ENCODE data around the gene CFAP45.

Gene CFAP45

GRCh38 chr1:159921700-159922504 lies 21.9 kb upstream of the CFAP45 start:
- Histone ChIP-seq H2BK5ac (ENCODE audit: low read length) (no peak overlapping the region), H3K23ac (ENCODE audit: low read depth, low read length, poor library complexity) (peak overlapping the region; percentile 50), H3K9ac (ENCODE audit: low read depth, low read length, poor library complexity) (no peak overlapping the region), H4K8ac (ENCODE audit: low read depth, low read length) (no peak overlapping the region), H4K91ac (ENCODE audit: low read depth, low read length, poor library complexity) (no peak overlapping the region), H2AFZ (ENCODE audit: low read length) (no peak overlapping the region), H3K4me3 (ENCODE audit: low read length in 2 of 2) (no peak overlapping the region), H3K27ac (replicated peaks; ENCODE audit: low read length) (no peak overlapping the region), H3K4ac (ENCODE audit: low read length) (no peak overlapping the region), H3K27me3 (ENCODE audit: control insufficient read depth in 3 of 3, insufficient read depth in 3 of 3, low read depth in 1 of 3, low read length in 3 of 3) (peaks cover 0 to 13% (median 3%) of the 10 kb centered on the region in 3 experiments), H3K9me3 (replicated peaks in 1 of 2; ENCODE audit: control insufficient read depth in 2 of 2, insufficient read depth in 1 of 2, low read depth in 1 of 2, low read length in 2 of 2) (no peaks in the 10 kb centered on the region), H2BK120ac (ENCODE audit: low read depth, low read length) (no peak overlapping the region), H3K79me1 (ENCODE audit: low read depth, low read length) (peaks cover 3% of the 10 kb centered on the region), H2AK5ac (ENCODE audit: low read depth, low read length) (peak overlapping the region; percentile 92), H3K4me2 (ENCODE audit: insufficient read depth, low read length, poor library complexity, severe bottlenecking) (no peak overlapping the region), H2BK12ac (ENCODE audit: low read length) (no peak overlapping the region), H2BK15ac (ENCODE audit: low read length) (peak overlapping the region; percentile 2), H3K36me3 (replicated peaks in 1 of 2; ENCODE audit: control insufficient read depth in 2 of 2, insufficient read depth in 2 of 2, low read length in 2 of 2) (peaks cover 0 to under 1% of the 10 kb centered on the region in 2 donors), H3K14ac (ENCODE audit: low read length) (peak overlapping the region; percentile 75), H3K4me1 (ENCODE audit: control insufficient read depth in 2 of 2, insufficient read depth in 1 of 2, low read depth in 1 of 2, low read length in 2 of 2) (peaks cover 20 to 26% of the 10 kb centered on the region in 2 donors), H3K18ac (ENCODE audit: low read length) (no peak overlapping the region)
- no peak for DNase-seq (ENCODE audit: low spot score)
- WGBS, 2 donors (ENCODE audit: extremely low coverage in 2 of 2, insufficient read length in 2 of 2, insufficient replicate concordance in 1 of 2) = no CpG with 5 or more reads among the region's 18 CpGs

GRCh38 chr1:159921251-159921650 lies 21.3 kb upstream of the CFAP45 start:
- Histone ChIP-seq H4K91ac (ENCODE audit: low read depth, low read length, poor library complexity) (no peak overlapping the region), H3K9ac (ENCODE audit: low read depth, low read length, poor library complexity) (no peak overlapping the region), H4K8ac (ENCODE audit: low read depth, low read length) (no peak overlapping the region), H3K79me1 (ENCODE audit: low read depth, low read length) (peaks cover 3% of the 10 kb centered on the region), H2BK120ac (ENCODE audit: low read depth, low read length) (no peak overlapping the region), H3K4me2 (ENCODE audit: insufficient read depth, low read length, poor library complexity, severe bottlenecking) (no peak overlapping the region), H3K27me3 (ENCODE audit: control insufficient read depth in 3 of 3, insufficient read depth in 3 of 3, low read depth in 1 of 3, low read length in 3 of 3) (peaks cover 0 to 13% (median 3%) of the 10 kb centered on the region in 3 experiments), H3K4me1 (ENCODE audit: control insufficient read depth in 2 of 2, insufficient read depth in 1 of 2, low read depth in 1 of 2, low read length in 2 of 2) (peaks cover 25 to 32% of the 10 kb centered on the region in 2 donors), H3K14ac (ENCODE audit: low read length) (no peak overlapping the region), H2AFZ (ENCODE audit: low read length) (no peak overlapping the region), H3K36me3 (replicated peaks in 1 of 2; ENCODE audit: control insufficient read depth in 2 of 2, insufficient read depth in 2 of 2, low read length in 2 of 2) (no peaks in the 10 kb centered on the region), H3K4ac (ENCODE audit: low read length) (no peak overlapping the region), H2BK12ac (ENCODE audit: low read length) (no peak overlapping the region), H3K9me3 (replicated peaks in 1 of 2; ENCODE audit: control insufficient read depth in 2 of 2, insufficient read depth in 1 of 2, low read depth in 1 of 2, low read length in 2 of 2) (no peaks in the 10 kb centered on the region), H3K23ac (ENCODE audit: low read depth, low read length, poor library complexity) (no peak overlapping the region), H3K18ac (ENCODE audit: low read length) (no peak overlapping the region), H2AK5ac (ENCODE audit: low read depth, low read length) (no peak overlapping the region), H3K27ac (replicated peaks; ENCODE audit: low read length) (no peak overlapping the region), H2BK5ac (ENCODE audit: low read length) (no peak overlapping the region), H3K4me3 (ENCODE audit: low read length in 2 of 2) (no peak overlapping the region), H2BK15ac (ENCODE audit: low read length) (no peak overlapping the region)
- DNase-seq (ENCODE audit: low spot score) = no peak
- WGBS, 2 donors (ENCODE audit: extremely low coverage in 2 of 2, insufficient read length in 2 of 2, insufficient replicate concordance in 1 of 2) = no CpG with 5 or more reads among the region's 1 CpG

GRCh38 chr1:159920651-159921050 lies 20.7 kb upstream of the CFAP45 start:
- Histone ChIP-seq H2AFZ (ENCODE audit: low read length) (no peak overlapping the region), H3K79me1 (ENCODE audit: low read depth, low read length) (peaks cover 3% of the 10 kb centered on the region), H3K23ac (ENCODE audit: low read depth, low read length, poor library complexity) (no peak overlapping the region), H2BK15ac (ENCODE audit: low read length) (no peak overlapping the region), H3K27me3 (ENCODE audit: control insufficient read depth in 3 of 3, insufficient read depth in 3 of 3, low read depth in 1 of 3, low read length in 3 of 3) (peaks cover 2 to 13% (median 3%) of the 10 kb centered on the region in 3 experiments), H2AK5ac (ENCODE audit: low read depth, low read length) (no peak overlapping the region), H3K9me3 (replicated peaks in 1 of 2; ENCODE audit: control insufficient read depth in 2 of 2, insufficient read depth in 1 of 2, low read depth in 1 of 2, low read length in 2 of 2) (no peaks in the 10 kb centered on the region), H3K4me2 (ENCODE audit: insufficient read depth, low read length, poor library complexity, severe bottlenecking) (no peak overlapping the region), H3K4me3 (ENCODE audit: low read length in 2 of 2) (no peak overlapping the region), H3K36me3 (replicated peaks in 1 of 2; ENCODE audit: control insufficient read depth in 2 of 2, insufficient read depth in 2 of 2, low read length in 2 of 2) (no peaks in the 10 kb centered on the region), H3K9ac (ENCODE audit: low read depth, low read length, poor library complexity) (no peak overlapping the region), H3K18ac (ENCODE audit: low read length) (no peak overlapping the region), H4K8ac (ENCODE audit: low read depth, low read length) (no peak overlapping the region), H3K27ac (replicated peaks; ENCODE audit: low read length) (no peak overlapping the region), H4K91ac (ENCODE audit: low read depth, low read length, poor library complexity) (no peak overlapping the region), H3K14ac (ENCODE audit: low read length) (no peak overlapping the region), H3K4me1 (ENCODE audit: control insufficient read depth in 2 of 2, insufficient read depth in 1 of 2, low read depth in 1 of 2, low read length in 2 of 2) (peaks cover 24 to 34% of the 10 kb centered on the region in 2 donors), H2BK120ac (ENCODE audit: low read depth, low read length) (no peak overlapping the region), H3K4ac (ENCODE audit: low read length) (no peak overlapping the region), H2BK12ac (ENCODE audit: low read length) (no peak overlapping the region), H2BK5ac (ENCODE audit: low read length) (no peak overlapping the region)
- no CpG with 5 or more reads among the region's 1 CpG for WGBS, 2 donors (ENCODE audit: extremely low coverage in 2 of 2, insufficient read length in 2 of 2, insufficient replicate concordance in 1 of 2)
- DNase-seq (ENCODE audit: low spot score) = no peak

- Histone ChIP-seq H3K79me1 (ENCODE audit: low read depth, low read length) (peaks cover 3% of the 10 kb centered on the region), H3K4me2 (ENCODE audit: insufficient read depth, low read length, poor library complexity, severe bottlenecking) (no peak overlapping the region), H3K4ac (ENCODE audit: low read length) (no peak overlapping the region), H4K91ac (ENCODE audit: low read depth, low read length, poor library complexity) (no peak overlapping the region), H3K23ac (ENCODE audit: low read depth, low read length, poor library complexity) (no peak overlapping the region), H2AK5ac (ENCODE audit: low read depth, low read length) (no peak overlapping the region), H2BK15ac (ENCODE audit: low read length) (no peak overlapping the region), H2BK120ac (ENCODE audit: low read depth, low read length) (no peak overlapping the region), H3K36me3 (replicated peaks in 1 of 2; ENCODE audit: control insufficient read depth in 2 of 2, insufficient read depth in 2 of 2, low read length in 2 of 2) (no peaks in the 10 kb centered on the region), H3K9me3 (replicated peaks in 1 of 2; ENCODE audit: control insufficient read depth in 2 of 2, insufficient read depth in 1 of 2, low read depth in 1 of 2, low read length in 2 of 2) (no peaks in the 10 kb centered on the region), H3K9ac (ENCODE audit: low read depth, low read length, poor library complexity) (no peak overlapping the region), H4K8ac (ENCODE audit: low read depth, low read length) (no peak overlapping the region), H3K4me3 (ENCODE audit: low read length in 2 of 2) (no peak overlapping the region), H2AFZ (ENCODE audit: low read length) (no peak overlapping the region), H3K14ac (ENCODE audit: low read length) (no peak overlapping the region), H3K18ac (ENCODE audit: low read length) (no peak overlapping the region), H3K27me3 (ENCODE audit: control insufficient read depth in 3 of 3, insufficient read depth in 3 of 3, low read depth in 1 of 3, low read length in 3 of 3) (peaks cover 3 to 13% (median 4%) of the 10 kb centered on the region in 3 experiments), H3K4me1 (ENCODE audit: control insufficient read depth in 2 of 2, insufficient read depth in 1 of 2, low read depth in 1 of 2, low read length in 2 of 2) (peaks cover 21 to 35% of the 10 kb centered on the region in 2 donors), H2BK5ac (ENCODE audit: low read length) (no peak overlapping the region), H3K27ac (replicated peaks; ENCODE audit: low read length) (no peak overlapping the region), H2BK12ac (ENCODE audit: low read length) (no peak overlapping the region)
- no CpG with 5 or more reads among the region's 10 CpGs for WGBS, 2 donors (ENCODE audit: extremely low coverage in 2 of 2, insufficient read length in 2 of 2, insufficient replicate concordance in 1 of 2)
- no peak for DNase-seq (ENCODE audit: low spot score)
These were observed 20.2 kb upstream of the CFAP45 start for GRCh38 chr1:159920202-159920601.
